Inflammatory macrophage treated with lipopolysaccharide for 1 hour (primary cell): ENCODE results near the gene FBRSL1.
"Not testable (repeated sequence)": the region's sequence is repeated elsewhere in the genome, so short reads cannot be mapped to it uniquely, and the experiment has no call there.

Experiments
- DNase-seq, 2 donors: peaks; one replicate each; pipeline ENCODE4 v3.0.0-alpha.2; 2020 to 2022

FBRSL1 gene

GRCh38 chr12:132489602-132490266 lies at the start of gene FBRSL1:
Gene FBRSL1, plus strand, starts transcription at chr12:132490151.
- DNase-seq, result peak; percentile 76 to 86

- not testable (repeated sequence) for DNase-seq
These were observed 49.5 kb upstream of the FBRSL1 start for GRCh38 chr12:132440420-132440819.

GRCh38 chr12:132441871-132442863 lies 47.8 kb upstream of the FBRSL1 start:
- no peak for DNase-seq

- DNase-seq, result no peak
These were observed 46.9 kb upstream of the FBRSL1 start for GRCh38 chr12:132443091-132443490.

- DNase-seq, result no peak
These were observed 45.7 kb upstream of the FBRSL1 start for GRCh38 chr12:132444283-132444682.

- peak; percentile 43 to 58 for DNase-seq
These were observed 44.7 kb upstream of the FBRSL1 start for GRCh38 chr12:132444957-132445883.

- peak; percentile 52 to 57 for DNase-seq
These were observed 43.9 kb upstream of the FBRSL1 start for GRCh38 chr12:132445884-132446632.

- no peak for DNase-seq
These were observed 43.2 kb upstream of the FBRSL1 start for GRCh38 chr12:132446633-132447326.

GRCh38 chr12:132447327-132447720 lies 42.6 kb upstream of the FBRSL1 start:
- DNase-seq, result no peak

- DNase-seq, result no peak
These were observed 42.1 kb upstream of the FBRSL1 start for GRCh38 chr12:132447731-132448462.

- DNase-seq, result no peak
These were observed 41.5 kb upstream of the FBRSL1 start for GRCh38 chr12:132448463-132448820.

- no peak for DNase-seq
These were observed 40.2 kb upstream of the FBRSL1 start for GRCh38 chr12:132449565-132450417.

- DNase-seq, result no peak
These were observed 39.4 kb upstream of the FBRSL1 start for GRCh38 chr12:132450418-132451171.

GRCh38 chr12:132451172-132451835 lies 38.6 kb upstream of the FBRSL1 start:
- no peak for DNase-seq

- no peak for DNase-seq
These were observed 38.1 kb upstream of the FBRSL1 start for GRCh38 chr12:132451836-132452195.

- DNase-seq, result no peak
These were observed 37.2 kb upstream of the FBRSL1 start for GRCh38 chr12:132452596-132453350.

GRCh38 chr12:132453361-132454192 lies 36.4 kb upstream of the FBRSL1 start:
- DNase-seq, result no peak
